Astrocyte (in vitro differentiated cells and primary cell): ENCODE data around the gene DNAJC5. TPM values are rescaled to one million over a fixed set of nuclear protein-coding genes. Genes with fewer than 3 reads are reported as not detected.

Experiments used
- DNase-seq: peaks from one replicate; pipeline ENCODE4 v3.0.0-alpha.2; 2010; ENCODE audit warnings: low read depth
- FAIRE-seq: peaks from 2 replicates; lab custom pipeline; 2011; peaks lifted over from hg19 to GRCh38; lab: Jason Lieb, UNC
- H2AFZ ChIP-seq: 2 replicates; pipeline ENCODE4 v1.6.0; 2012; ENCODE audit warnings: low read depth, low read length, inconsistent platforms
- H3K27ac ChIP-seq: 2 replicates; pipeline ENCODE4 v1.5.1; 2011; ENCODE audit warnings: low read depth, low read length, inconsistent platforms
- H3K27me3 ChIP-seq: 2 replicates; pipeline ENCODE4 v1.6.0; 2011; ENCODE audit warnings: low read length, inconsistent platforms; ENCODE audit not compliant: insufficient read depth
- H3K36me3 ChIP-seq: 2 replicates; pipeline ENCODE4 v1.5.1; 2011; ENCODE audit warnings: low read length, inconsistent platforms; ENCODE audit not compliant: insufficient read depth
- H3K4me1 ChIP-seq: 2 replicates; pipeline ENCODE4 v1.5.1; 2011; ENCODE audit warnings: low read length, inconsistent platforms; ENCODE audit not compliant: insufficient read depth
- H3K4me2 ChIP-seq: 2 replicates; pipeline ENCODE4 v1.6.0; 2012; ENCODE audit warnings: low read length, inconsistent platforms
- H3K4me3 ChIP-seq: 2 replicates; pipeline ENCODE4 v1.5.1; 2011; ENCODE audit warnings: low read depth, mild to moderate bottlenecking, low read length, inconsistent platforms; ENCODE audit not compliant: insufficient read depth
- H3K79me2 ChIP-seq: 2 replicates; pipeline ENCODE4 v1.6.0; 2012; ENCODE audit warnings: mild to moderate bottlenecking, low read length, inconsistent platforms; ENCODE audit not compliant: insufficient read depth
- H3K9ac ChIP-seq: 2 replicates; pipeline ENCODE4 v1.6.0; 2012; ENCODE audit warnings: mild to moderate bottlenecking, low read length, inconsistent platforms
- H3K9me3 ChIP-seq: 2 replicates; pipeline ENCODE4 v1.5.1; 2012; ENCODE audit warnings: low read depth, mild to moderate bottlenecking, low read length, inconsistent platforms; ENCODE audit not compliant: insufficient read depth
- H4K20me1 ChIP-seq: 2 replicates; pipeline ENCODE4 v1.6.0; 2012; ENCODE audit warnings: low read length, inconsistent platforms; ENCODE audit not compliant: insufficient read depth
- H3K27ac Mint-ChIP-seq: one replicate; pipeline ENCODE4 v1.8.0; 2021; ENCODE audit warnings: mild to moderate bottlenecking, mixed read lengths; ENCODE audit not compliant: unreplicated experiment
- H3K27me3 Mint-ChIP-seq: one replicate; pipeline ENCODE4 v1.8.0; 2021; ENCODE audit warnings: low read depth, mixed read lengths; ENCODE audit not compliant: unreplicated experiment
- H3K36me3 Mint-ChIP-seq: one replicate; pipeline ENCODE4 v1.8.0; 2021; ENCODE audit warnings: low read depth, mixed read lengths; ENCODE audit not compliant: unreplicated experiment
- H3K4me1 Mint-ChIP-seq: one replicate; pipeline ENCODE4 v1.8.0; 2021; ENCODE audit warnings: low read depth, mixed read lengths; ENCODE audit not compliant: unreplicated experiment
- H3K4me3 Mint-ChIP-seq: one replicate; pipeline ENCODE4 v1.8.0; 2021; ENCODE audit warnings: mild to moderate bottlenecking, moderate library complexity, mixed read lengths; ENCODE audit not compliant: unreplicated experiment
- H3K9me3 Mint-ChIP-seq: one replicate; pipeline ENCODE4 v1.8.0; 2021; ENCODE audit warnings: mild to moderate bottlenecking, mixed read lengths; ENCODE audit not compliant: unreplicated experiment
- CTCF ChIP-seq: IDR thresholded peaks from 2 replicates; pipeline ENCODE4 v1.5.1; 2011; ENCODE audit warnings: low read depth, mild to moderate bottlenecking, inconsistent platforms, low read length, moderate library complexity; ENCODE audit not compliant: insufficient read depth
- EZH2 ChIP-seq: IDR thresholded peaks from 2 replicates; pipeline ENCODE4 v1.6.1; 2012; ENCODE audit warnings: mild to moderate bottlenecking, low read length, inconsistent platforms; ENCODE audit not compliant: insufficient read depth
- total RNA-seq: library from RNA; stranded (reverse); gene quantifications from 2 replicates; pipeline ENCODE4 v1.2.1, GENCODE V29; 2021

Gene DNAJC5
- total RNA-seq, 1 donor from 2014 or later: 64.6 TPM

- TF ChIP-seq EZH2 (peak; percentile 24), CTCF (no peak)
- H3K27me3 Mint-ChIP-seq: no peaks in the 10 kb centered on the region
- H3K9me3 Mint-ChIP-seq: no peaks in the 10 kb centered on the region
- H3K4me2 ChIP-seq: peak overlapping the region; percentile 67
- no peak overlapping the region for H3K4me3 Mint-ChIP-seq
- no peak overlapping the region for H3K27ac ChIP-seq
- H2AFZ ChIP-seq: peak overlapping the region; percentile 34
- no peak overlapping the region for H3K27ac Mint-ChIP-seq
- H3K9me3 ChIP-seq: no peaks in the 10 kb centered on the region
- H3K9ac ChIP-seq: no peak overlapping the region
- H3K4me3 ChIP-seq: peak overlapping the region; percentile 10
- FAIRE-seq: no peak
- no peaks in the 10 kb centered on the region for H4K20me1 ChIP-seq
- H3K36me3 Mint-ChIP-seq: peaks cover 2% of the 10 kb centered on the region
- H3K27me3 ChIP-seq: peaks cover 4% of the 10 kb centered on the region
- H3K36me3 ChIP-seq: no peaks in the 10 kb centered on the region
- peaks cover 32% of the 10 kb centered on the region for H3K4me1 ChIP-seq
- peaks cover 6% of the 10 kb centered on the region for H3K4me1 Mint-ChIP-seq
- DNase-seq: no peak
- no peaks in the 10 kb centered on the region for H3K79me2 ChIP-seq
Measured at GRCh38 chr20:63855363-63856097, 39.4 kb upstream of the DNAJC5 start.

- Histone ChIP-seq H3K27me3 (peaks cover 4% of the 10 kb centered on the region), H4K20me1 (no peaks in the 10 kb centered on the region), H2AFZ (no peak overlapping the region), H3K36me3 (no peaks in the 10 kb centered on the region), H3K4me3 (no peak overlapping the region), H3K9me3 (no peaks in the 10 kb centered on the region), H3K9ac (no peak overlapping the region), H3K27ac (no peak overlapping the region), H3K4me1 (peaks cover 32% of the 10 kb centered on the region), H3K4me2 (no peak overlapping the region), H3K79me2 (no peaks in the 10 kb centered on the region)
- H3K4me1 Mint-ChIP-seq: peaks cover 6% of the 10 kb centered on the region
- FAIRE-seq (no peak), DNase-seq (no peak)
- no peak overlapping the region for H3K4me3 Mint-ChIP-seq
- no peak overlapping the region for H3K27ac Mint-ChIP-seq
- H3K27me3 Mint-ChIP-seq: no peaks in the 10 kb centered on the region
- peaks cover 2% of the 10 kb centered on the region for H3K36me3 Mint-ChIP-seq
- no peak for TF ChIP-seq EZH2
- no peak for TF ChIP-seq CTCF
- no peaks in the 10 kb centered on the region for H3K9me3 Mint-ChIP-seq
Measured at GRCh38 chr20:63856098-63856511, 38.8 kb upstream of the DNAJC5 start.

- TF ChIP-seq CTCF (no peak), EZH2 (no peak)
- H3K4me1 Mint-ChIP-seq: peaks cover 6% of the 10 kb centered on the region
- H3K4me3 Mint-ChIP-seq: no peak overlapping the region
- H3K27ac Mint-ChIP-seq: no peak overlapping the region
- no peak overlapping the region for H2AFZ ChIP-seq
- no peaks in the 10 kb centered on the region for H3K9me3 ChIP-seq
- H3K9me3 Mint-ChIP-seq: no peaks in the 10 kb centered on the region
- peak overlapping the region; percentile 5 for H3K9ac ChIP-seq
- FAIRE-seq (no peak), DNase-seq (no peak)
- H3K4me1 ChIP-seq: peaks cover 32% of the 10 kb centered on the region
- no peaks in the 10 kb centered on the region for H4K20me1 ChIP-seq
- H3K36me3 ChIP-seq: no peaks in the 10 kb centered on the region
- peak overlapping the region; percentile 55 for H3K4me2 ChIP-seq
- H3K27ac ChIP-seq: no peak overlapping the region
- H3K79me2 ChIP-seq: no peaks in the 10 kb centered on the region
- peaks cover 2% of the 10 kb centered on the region for H3K36me3 Mint-ChIP-seq
- H3K27me3 Mint-ChIP-seq: no peaks in the 10 kb centered on the region
- H3K27me3 ChIP-seq: peaks cover 4% of the 10 kb centered on the region
- H3K4me3 ChIP-seq: no peak overlapping the region
Measured at GRCh38 chr20:63857764-63858392, 37.0 kb upstream of the DNAJC5 start.
